Measurements from ENCODE around the gene ILDR2.

GRCh38 chr1:166969074-166969677 lies 6.2 kb downstream of the ILDR2 start:
- TF ChIP-seq EZH2phosphoT487 (IDR thresholded peaks at IDR 0.05; ENCODE audit: insufficient read depth, low read depth) (no peak), EZH2 (IDR thresholded peaks at IDR 0.05; ENCODE audit: insufficient read depth, poor library complexity, severe bottlenecking) (no peak)

All from GM23248 (cell line).